ENCODE measurements around the gene THAP4. TPM values are rescaled to one million over a fixed set of nuclear protein-coding genes. Genes with fewer than 3 reads are reported as not detected.
"Not testable (repeated sequence)": the region's sequence is repeated elsewhere in the genome, so short reads cannot be mapped to it uniquely, and the experiment has no call there.

THAP4 gene
- total RNA-seq, 1 donor from 2014 or later = 53.1 TPM

- Mint-ChIP-seq H3K9me3 (peaks cover 10% of the 10 kb centered on the region), H3K27ac (no peak overlapping the region), H3K27me3 (ENCODE audit: insufficient read depth) (no peaks in the 10 kb centered on the region), H3K4me1 (ENCODE audit: low read depth) (no peaks in the 10 kb centered on the region), H3K4me3 (no peak overlapping the region), H3K36me3 (ENCODE audit: low read depth) (peaks cover 18% of the 10 kb centered on the region)
- intact Hi-C loops (cut with micrococcal nuclease) = no loop called here
- DNase-seq (ENCODE audit: low spot score) = no peak
Measured at GRCh38 chr2:241593271-241593670, 43.7 kb downstream of the THAP4 start.

GRCh38 chr2:241592126-241592845 lies 44.7 kb downstream of the THAP4 start:
- Mint-ChIP-seq H3K4me1 (ENCODE audit: low read depth) (no peaks in the 10 kb centered on the region), H3K27ac (no peak overlapping the region), H3K9me3 (peaks cover 20% of the 10 kb centered on the region), H3K36me3 (ENCODE audit: low read depth) (peaks cover 20% of the 10 kb centered on the region), H3K4me3 (no peak overlapping the region), H3K27me3 (ENCODE audit: insufficient read depth) (no peaks in the 10 kb centered on the region)
- no peak for DNase-seq (ENCODE audit: low spot score)
- intact Hi-C loops (cut with micrococcal nuclease) = no loop called here

DNA sequence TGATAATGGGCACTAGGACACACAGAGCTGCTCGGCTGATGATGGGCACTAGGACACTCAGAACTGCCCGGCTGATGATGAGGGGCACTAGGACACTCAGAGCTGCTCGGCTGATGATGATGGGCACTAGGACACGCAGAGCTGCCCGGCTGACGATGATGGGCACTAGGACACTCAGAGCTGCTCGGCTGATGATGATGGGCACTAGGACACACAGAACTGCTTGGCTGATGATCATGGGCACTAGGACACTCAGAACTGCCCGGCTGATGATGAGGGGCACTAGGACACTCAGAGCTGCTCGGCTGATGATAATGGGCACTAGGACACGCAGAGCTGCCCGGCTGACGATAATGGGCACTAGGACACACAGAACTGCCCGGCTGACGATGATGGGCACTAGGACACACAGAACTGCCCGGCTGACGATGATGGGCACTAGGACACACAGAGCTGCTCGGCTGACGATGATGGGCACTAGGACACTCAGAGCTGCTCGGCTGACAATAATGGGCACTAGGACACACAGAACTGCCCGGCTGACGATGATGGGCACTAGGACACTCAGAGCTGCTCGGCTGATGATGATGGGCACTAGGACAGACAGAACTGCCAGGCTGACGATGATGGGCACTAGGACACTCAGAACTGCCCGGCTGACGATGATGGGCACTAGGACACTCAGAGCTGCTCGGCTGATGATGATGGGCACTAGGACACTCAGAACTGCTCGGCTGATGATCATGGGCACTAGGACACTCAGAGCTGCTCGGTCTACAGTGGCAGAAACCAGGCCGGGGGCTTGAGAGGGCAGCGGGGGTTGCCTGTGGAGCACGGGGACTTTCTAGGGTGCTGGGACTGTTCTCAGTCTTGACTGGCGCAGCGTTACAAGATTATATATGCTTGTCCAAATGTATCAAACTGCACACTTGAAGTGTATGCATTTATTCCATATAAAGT lies 46.2 kb downstream of the THAP4 start:
- H3K27ac Mint-ChIP-seq; H3K4me3 Mint-ChIP-seq; intact Hi-C loops (cut with micrococcal nuclease); DNase-seq (ENCODE audit: low spot score); H3K4me1 Mint-ChIP-seq (ENCODE audit: low read depth); H3K27me3 Mint-ChIP-seq (ENCODE audit: insufficient read depth): not testable (repeated sequence)
- H3K9me3 Mint-ChIP-seq = peaks cover 32% of the 10 kb centered on the region
- peaks cover 32% of the 10 kb centered on the region for H3K36me3 Mint-ChIP-seq (ENCODE audit: low read depth)

- H3K4me1 Mint-ChIP-seq (ENCODE audit: low read depth); DNase-seq (ENCODE audit: low spot score); H3K4me3 Mint-ChIP-seq; intact Hi-C loops (cut with micrococcal nuclease); H3K27ac Mint-ChIP-seq; H3K27me3 Mint-ChIP-seq (ENCODE audit: insufficient read depth): not testable (repeated sequence)
- Mint-ChIP-seq H3K36me3 (ENCODE audit: low read depth) (peaks cover 40% of the 10 kb centered on the region), H3K9me3 (peaks cover 38% of the 10 kb centered on the region)
Measured at GRCh38 chr2:241589863-241590262, 47.1 kb downstream of the THAP4 start.

GRCh38 chr2:241586564-241587264 lies 50.2 kb downstream of the THAP4 start:
- no peak overlapping the region for H3K27ac Mint-ChIP-seq
- H3K4me1 Mint-ChIP-seq (ENCODE audit: low read depth) = no peaks in the 10 kb centered on the region
- H3K27me3 Mint-ChIP-seq (ENCODE audit: insufficient read depth) = no peaks in the 10 kb centered on the region
- DNase-seq (ENCODE audit: low spot score) = no peak
- intact Hi-C loops (cut with micrococcal nuclease) = no loop called here
- H3K36me3 Mint-ChIP-seq (ENCODE audit: low read depth) = peaks cover 64% of the 10 kb centered on the region
- no peak overlapping the region for H3K4me3 Mint-ChIP-seq
- peaks cover 46% of the 10 kb centered on the region for H3K9me3 Mint-ChIP-seq

- peaks cover 64% of the 10 kb centered on the region for H3K36me3 Mint-ChIP-seq (ENCODE audit: low read depth)
- DNase-seq (ENCODE audit: low spot score) = no peak
- no peaks in the 10 kb centered on the region for H3K27me3 Mint-ChIP-seq (ENCODE audit: insufficient read depth)
- intact Hi-C loops (cut with micrococcal nuclease) = no loop called here
- no peaks in the 10 kb centered on the region for H3K4me1 Mint-ChIP-seq (ENCODE audit: low read depth)
- H3K4me3 Mint-ChIP-seq = no peak overlapping the region
- H3K9me3 Mint-ChIP-seq = peaks cover 43% of the 10 kb centered on the region
- H3K27ac Mint-ChIP-seq = no peak overlapping the region
Measured at GRCh38 chr2:241584436-241584835, 52.5 kb downstream of the THAP4 start.

DNA sequence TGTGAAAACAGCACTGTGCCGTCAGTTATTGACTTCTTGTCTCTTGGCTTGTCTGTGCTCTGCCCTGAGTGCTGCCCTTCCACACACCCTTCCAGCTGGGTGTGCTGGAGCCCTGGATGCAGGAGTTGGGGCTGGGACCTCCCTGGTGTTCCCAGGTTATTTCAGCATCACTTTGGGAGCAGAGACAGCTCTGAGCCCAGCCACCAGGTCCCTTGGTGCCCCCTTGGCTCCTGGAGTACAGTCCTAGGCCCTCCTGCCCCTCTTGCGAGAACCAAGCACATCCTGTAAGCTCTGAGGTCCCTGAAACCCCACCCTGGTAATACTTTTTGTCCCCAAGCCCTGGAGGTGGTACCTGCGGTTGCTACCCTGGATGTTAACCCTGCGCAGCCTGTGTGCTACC lies 54.2 kb downstream of the THAP4 start:
- H3K9me3 Mint-ChIP-seq = peaks cover 31% of the 10 kb centered on the region
- no peaks in the 10 kb centered on the region for H3K4me1 Mint-ChIP-seq (ENCODE audit: low read depth)
- no peak overlapping the region for H3K27ac Mint-ChIP-seq
- intact Hi-C loops (cut with micrococcal nuclease) = no loop called here
- no peak overlapping the region for H3K4me3 Mint-ChIP-seq
- DNase-seq (ENCODE audit: low spot score) = no peak
- H3K27me3 Mint-ChIP-seq (ENCODE audit: insufficient read depth) = no peaks in the 10 kb centered on the region
- peaks cover 51% of the 10 kb centered on the region for H3K36me3 Mint-ChIP-seq (ENCODE audit: low read depth)

DNA sequence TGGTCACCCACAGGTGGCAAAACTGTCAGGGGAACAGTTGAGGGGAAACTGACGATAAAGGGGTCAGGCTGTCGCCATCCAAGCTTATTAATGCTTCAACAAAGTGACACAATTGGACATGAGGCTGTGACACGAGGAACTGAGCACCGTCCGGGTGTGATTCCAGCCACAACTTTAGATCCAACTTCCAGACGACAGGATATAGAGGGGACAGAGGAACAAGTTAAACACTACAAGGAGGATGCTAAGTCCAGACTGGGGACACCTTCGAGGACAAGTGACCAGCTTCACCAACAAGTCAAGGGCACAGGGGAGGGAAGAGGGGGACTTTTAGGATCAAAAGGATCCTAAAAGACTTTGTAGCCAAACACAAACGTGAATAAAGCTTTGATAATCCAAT lies 54.6 kb downstream of the THAP4 start:
- Mint-ChIP-seq H3K4me1 (ENCODE audit: low read depth) (no peaks in the 10 kb centered on the region), H3K36me3 (ENCODE audit: low read depth) (peaks cover 48% of the 10 kb centered on the region), H3K4me3 (no peak overlapping the region), H3K27me3 (ENCODE audit: insufficient read depth) (no peaks in the 10 kb centered on the region), H3K27ac (no peak overlapping the region), H3K9me3 (peaks cover 27% of the 10 kb centered on the region)
- DNase-seq (ENCODE audit: low spot score) = no peak
- intact Hi-C loops (cut with micrococcal nuclease) = no loop called here

DNA sequence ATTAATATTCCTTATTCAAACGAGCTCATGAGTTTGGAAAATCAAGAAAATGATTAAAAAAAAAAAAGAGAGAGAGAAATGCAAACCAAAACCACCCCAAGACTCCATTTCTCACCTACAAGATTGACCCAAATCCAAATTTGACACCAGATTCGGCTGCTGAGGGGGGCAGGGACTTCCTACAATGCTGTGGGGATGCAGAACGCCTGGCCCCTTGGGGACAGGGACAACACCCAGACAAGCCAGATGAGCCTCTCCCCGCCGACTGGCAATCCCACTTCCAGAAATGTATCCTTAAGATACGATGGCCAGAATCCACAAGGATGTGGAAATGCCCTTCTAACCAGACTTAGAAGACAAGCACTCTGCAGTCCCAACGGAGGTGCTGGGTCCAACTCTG lies 57.7 kb downstream of the THAP4 start:
- H3K4me3 Mint-ChIP-seq = no peak overlapping the region
- H3K9me3 Mint-ChIP-seq = peaks cover 8% of the 10 kb centered on the region
- peaks cover 22% of the 10 kb centered on the region for H3K36me3 Mint-ChIP-seq (ENCODE audit: low read depth)
- intact Hi-C loops (cut with micrococcal nuclease) = no loop called here
- no peaks in the 10 kb centered on the region for H3K4me1 Mint-ChIP-seq (ENCODE audit: low read depth)
- no peak for DNase-seq (ENCODE audit: low spot score)
- H3K27me3 Mint-ChIP-seq (ENCODE audit: insufficient read depth) = no peaks in the 10 kb centered on the region
- no peak overlapping the region for H3K27ac Mint-ChIP-seq

DNA sequence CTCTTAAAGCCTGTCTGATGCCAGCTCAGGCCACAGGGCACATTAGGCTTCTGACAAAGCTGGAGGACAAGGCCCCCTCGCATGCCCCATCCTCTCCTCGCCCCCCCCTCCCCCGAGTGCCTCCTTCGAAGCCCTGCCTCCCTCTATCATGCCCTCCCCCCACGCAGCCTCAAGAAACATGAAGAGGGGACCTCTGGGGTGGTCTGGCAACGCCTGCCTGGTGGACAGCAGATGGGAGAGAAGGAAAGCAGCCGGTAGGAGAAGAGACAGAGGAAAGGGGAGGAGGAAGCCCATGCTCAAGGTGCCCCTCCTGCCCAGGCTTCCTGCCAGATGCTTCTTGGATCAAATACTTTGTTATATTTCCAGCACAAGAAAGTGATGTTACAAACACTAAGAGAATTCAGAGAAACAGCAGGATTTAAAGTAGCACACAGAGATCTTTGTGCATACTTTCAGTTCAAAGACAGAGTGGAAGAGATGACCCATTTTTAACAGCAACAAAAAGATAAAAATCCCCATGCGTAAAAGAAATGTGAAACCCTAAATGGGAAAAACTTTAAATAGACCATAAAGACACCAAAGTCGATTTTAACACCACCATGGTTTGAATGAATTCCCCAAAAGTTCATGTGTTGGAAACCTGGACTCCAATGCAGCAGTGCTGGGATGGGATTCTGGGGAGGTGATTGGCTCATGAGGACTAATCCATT lies 59.4 kb downstream of the THAP4 start:
- H3K4me3 Mint-ChIP-seq = no peak overlapping the region
- no peak overlapping the region for H3K27ac Mint-ChIP-seq
- peaks cover 8% of the 10 kb centered on the region for H3K9me3 Mint-ChIP-seq

DNA sequence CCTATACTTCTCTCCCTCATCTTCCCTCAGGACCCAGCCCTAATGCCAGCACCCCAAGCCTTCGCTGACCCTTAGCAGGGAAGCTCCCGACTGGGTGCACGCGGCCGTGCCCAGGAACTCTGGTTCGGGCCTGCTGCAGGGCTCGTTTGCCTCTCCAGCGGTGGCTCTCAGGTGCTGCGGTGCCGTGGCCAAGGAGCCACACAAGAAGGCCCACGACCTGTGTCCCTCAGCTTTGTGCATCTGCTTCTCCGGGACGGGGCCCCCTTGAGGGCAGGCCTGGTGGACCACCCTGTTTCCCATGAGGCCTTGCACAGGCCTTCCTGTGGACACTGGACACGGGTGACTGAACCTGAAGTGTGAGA lies 60.7 kb downstream of the THAP4 start:
- Mint-ChIP-seq H3K9me3 (no peaks in the 10 kb centered on the region), H3K36me3 (ENCODE audit: low read depth) (no peaks in the 10 kb centered on the region), H3K4me1 (ENCODE audit: low read depth) (no peaks in the 10 kb centered on the region), H3K27ac (no peak overlapping the region), H3K4me3 (no peak overlapping the region), H3K27me3 (ENCODE audit: insufficient read depth) (no peaks in the 10 kb centered on the region)
- DNase-seq (ENCODE audit: low spot score) = no peak
- intact Hi-C loops (cut with micrococcal nuclease) = no loop called here

More for the DNA sequence above, 59.4 kb downstream of the THAP4 start:
- DNase-seq (ENCODE audit: low spot score) = no peak
- Mint-ChIP-seq H3K4me1 (ENCODE audit: low read depth) (no peaks in the 10 kb centered on the region), H3K36me3 (ENCODE audit: low read depth) (peaks cover 9% of the 10 kb centered on the region), H3K27me3 (ENCODE audit: insufficient read depth) (no peaks in the 10 kb centered on the region)
- intact Hi-C loops (cut with micrococcal nuclease) = no loop called here

GRCh38 chr2:241575624-241576292 lies 61.2 kb downstream of the THAP4 start:
- Mint-ChIP-seq H3K27ac (no peak overlapping the region), H3K36me3 (ENCODE audit: low read depth) (no peaks in the 10 kb centered on the region), H3K4me1 (ENCODE audit: low read depth) (no peaks in the 10 kb centered on the region), H3K27me3 (ENCODE audit: insufficient read depth) (no peaks in the 10 kb centered on the region), H3K9me3 (no peaks in the 10 kb centered on the region), H3K4me3 (no peak overlapping the region)
- no peak for DNase-seq (ENCODE audit: low spot score)
- intact Hi-C loops (cut with micrococcal nuclease) = no loop called here
